BJ (cell line): Measurements from ENCODE around the gene PTCH2. TPM values are rescaled to one million over a fixed set of nuclear protein-coding genes. Genes with fewer than 3 reads are reported as not detected.

Experiments used
- CTCF ChIA-PET: fragments of 350-600 bp; formaldehyde crosslinking; extraction: SDS; loops from one replicate; lab custom pipeline; 2021; ENCODE audit warnings: antibody characterized with exemption, inconsistent platforms; lab: Yijun Ruan, JAX
- POLR2A ChIA-PET: fragments of 300-600 bp; sonication (Branson Sonifier 250); formaldehyde crosslinking; extraction: SDS; loops from one replicate; lab custom pipeline; 2021; ENCODE audit warnings: antibody characterized with exemption; lab: Charles Lee
- DNase-seq: peaks from one replicate; pipeline ENCODE4 v3.0.0-alpha.2; 2011; ENCODE audit warnings: low read depth
- H3K27me3 ChIP-seq: 2 replicates; pipeline ENCODE4 v1.6.0; 2011; ENCODE audit warnings: low read length; ENCODE audit not compliant: control insufficient read depth, insufficient read depth
- H3K36me3 ChIP-seq: 2 replicates; pipeline ENCODE4 v1.5.1; 2011; ENCODE audit warnings: low read length; ENCODE audit not compliant: control insufficient read depth, insufficient read depth
- H3K4me3 ChIP-seq: 2 replicates; pipeline ENCODE4 v1.5.1; 2011; ENCODE audit warnings: low read depth, mild to moderate bottlenecking, control low read depth, low read length
- CTCF ChIP-seq: IDR thresholded peaks from 2 replicates; pipeline ENCODE4 v1.5.1; 2011; ENCODE audit warnings: low read depth, mild to moderate bottlenecking, control low read depth, inconsistent platforms, low read length, moderate library complexity; ENCODE audit not compliant: insufficient read depth
- polyA plus RNA-seq: library from polyadenylated mRNA; depleted of rRNA; stranded (reverse); fragments of >200 nt; gene quantifications from 2 replicates; pipeline ENCODE4 v1.2.3, GENCODE V29; 2011

Gene PTCH2
- polyA plus RNA-seq, 1 experiment: 0.17 TPM

DNA sequence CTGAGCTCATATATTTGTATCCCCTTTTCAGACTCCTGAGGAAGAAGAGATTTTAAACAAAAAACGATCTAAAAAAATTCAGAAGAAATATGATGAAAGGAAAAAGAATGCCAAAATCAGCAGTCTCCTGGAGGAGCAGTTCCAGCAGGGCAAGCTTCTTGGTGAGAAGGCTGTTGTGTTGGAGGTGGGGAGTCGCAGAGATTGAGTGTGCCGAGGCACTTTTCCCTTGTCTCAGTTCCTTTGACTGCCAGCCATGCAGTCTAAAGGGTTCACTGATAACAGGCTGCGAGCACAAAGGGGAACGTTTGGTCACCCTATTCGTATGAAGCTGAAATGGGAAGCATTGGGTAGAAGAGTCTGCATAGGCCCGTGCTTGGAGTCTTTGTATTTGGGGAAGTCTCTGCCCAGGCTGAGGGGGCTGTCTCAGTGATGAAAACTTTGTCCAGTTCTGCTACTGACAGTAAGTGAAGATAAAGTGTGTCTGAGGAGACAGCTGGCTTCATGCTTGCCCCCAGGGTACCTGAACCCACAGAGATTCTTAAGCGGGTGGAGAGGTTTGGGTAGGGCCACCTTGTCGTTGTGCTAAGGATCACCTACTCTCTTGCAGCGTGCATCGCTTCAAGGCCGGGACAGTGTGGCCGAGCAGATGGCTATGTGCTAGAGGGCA lies 65.0 kb downstream of the PTCH2 start:
- no peak for DNase-seq
- TF ChIP-seq CTCF: no peak
- peaks cover 25% of the 10 kb centered on the region for H3K36me3 ChIP-seq
- no peaks in the 10 kb centered on the region for H3K27me3 ChIP-seq
- POLR2A ChIA-PET: no interaction called here
- CTCF ChIA-PET: interaction anchor here (1.0 to 4.1 kb wide), 3 partner anchors 8 to 47 kb away, joined by 3 to 15 read pairs (median 4); partner anchors contain the start of gene RNU5D-1
- H3K4me3 ChIP-seq: no peak overlapping the region

DNA sequence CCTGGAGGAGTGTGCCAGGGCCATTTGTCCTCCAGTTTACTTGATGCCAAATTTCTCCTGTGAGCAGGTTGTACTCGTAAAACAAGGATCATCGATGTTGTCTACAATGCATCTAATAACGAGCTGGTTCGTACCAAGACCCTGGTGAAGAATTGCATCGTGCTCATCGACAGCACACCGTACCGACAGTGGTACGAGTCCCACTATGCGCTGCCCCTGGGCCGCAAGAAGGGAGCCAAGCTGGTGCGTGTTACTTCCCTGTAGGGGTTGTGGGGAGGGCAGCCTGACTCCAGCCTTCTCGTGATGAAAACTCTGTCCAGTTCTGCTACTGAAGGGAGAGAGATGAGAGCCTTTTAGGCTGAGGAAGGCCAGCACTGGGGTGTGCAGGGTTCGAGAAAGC lies 65.5 kb downstream of the PTCH2 start:
- ChIA-PET POLR2A (no interaction called here), CTCF (interaction anchor here (1.0 to 4.1 kb wide), 3 partner anchors 9 to 46 kb away, joined by 3 to 15 read pairs (median 4); partner anchors contain the start of gene RNU5D-1)
- TF ChIP-seq CTCF: no peak
- Histone ChIP-seq H3K36me3 (peaks cover 25% of the 10 kb centered on the region), H3K27me3 (no peaks in the 10 kb centered on the region), H3K4me3 (no peak overlapping the region)
- no peak for DNase-seq

- DNase-seq: no peak
- POLR2A ChIA-PET: interaction anchor here (0.9 kb wide), 1 partner anchor 46 kb away, joined by 3 read pairs; the partner anchor contains the start of gene RNU5D-1
- TF ChIP-seq CTCF: no peak
Observed at GRCh38 chr1:44776730-44777068, 66.4 kb downstream of the PTCH2 start.

DNA sequence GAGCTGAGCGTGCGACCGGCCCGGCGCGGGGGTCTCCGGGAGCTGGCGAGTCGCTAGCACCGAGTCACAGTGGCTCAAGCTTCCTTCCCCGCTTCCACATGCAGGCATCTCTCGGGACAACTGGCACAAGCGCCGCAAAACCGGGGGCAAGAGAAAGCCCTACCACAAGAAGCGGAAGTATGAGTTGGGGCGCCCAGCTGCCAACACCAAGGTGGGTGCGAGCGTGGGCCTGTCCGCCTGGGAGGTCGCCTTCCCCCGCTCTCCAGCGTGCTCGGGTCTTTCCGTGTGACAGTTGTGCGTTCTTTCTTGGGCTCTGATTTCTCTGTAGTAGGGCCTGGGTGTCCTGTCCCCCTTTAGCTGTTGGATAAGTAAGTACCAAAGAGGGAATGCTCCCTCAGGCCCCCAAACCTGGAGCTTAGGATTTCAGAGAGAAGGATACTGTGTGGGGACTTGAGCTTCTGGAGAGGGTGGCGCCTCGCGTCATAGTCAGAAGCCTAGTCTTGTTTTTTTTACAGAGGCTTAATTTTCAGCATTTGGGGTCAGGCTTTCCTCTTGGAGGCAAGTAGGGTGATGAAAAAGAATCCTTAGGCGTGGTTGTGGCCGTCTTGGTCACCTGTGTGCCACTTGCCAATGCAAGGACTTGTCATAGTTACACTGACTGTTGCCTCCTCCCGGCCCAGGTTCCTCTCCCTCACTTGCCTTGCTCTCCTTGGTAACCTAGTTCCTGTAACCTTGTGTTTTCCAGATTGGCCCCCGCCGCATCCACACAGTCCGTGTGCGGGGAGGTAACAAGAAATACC lies 66.9 kb downstream of the PTCH2 start:
- DNase-seq: no peak
- Histone ChIP-seq H3K4me3 (peak overlapping the region; percentile 86), H3K36me3 (peaks cover 25% of the 10 kb centered on the region), H3K27me3 (no peaks in the 10 kb centered on the region)
- ChIA-PET CTCF (interaction anchor here (0.7 to 4.1 kb wide), 6 partner anchors 9 to 45 kb away, joined by 3 to 15 read pairs (median 4); partner anchors contain the start of genes DYNLT4, PLK3 and RNU5D-1), POLR2A (interaction anchor here (0.9 to 1.6 kb wide), 2 partner anchors 24 to 45 kb away, joined by 3 to 4 read pairs; partner anchors contain the start of genes PLK3 and RNU5D-1)
- no peak for TF ChIP-seq CTCF

More at GRCh38 chr1:44776730-44777068, 66.4 kb downstream of the PTCH2 start:
- H3K4me3 ChIP-seq: peak overlapping the region; percentile 86
- H3K36me3 ChIP-seq: peaks cover 25% of the 10 kb centered on the region
- H3K27me3 ChIP-seq: no peaks in the 10 kb centered on the region
- CTCF ChIA-PET: interaction anchor here (1.3 to 4.1 kb wide), 3 partner anchors 8 to 45 kb away, joined by 3 to 15 read pairs (median 4); partner anchors contain the start of gene RNU5D-1
